SK-N-SH treated with all-trans-retinoic acid at 6 μM for 48 hours (cell line): ENCODE data around the gene NRN1L.
A peak's percentile ranks its signal among the peaks of the same experiment; 100 is the strongest.

ENCODE experiments used
- ATAC-seq: fragments of 200-7000 bp; cut with Tn5 transposase; 3 replicates; pipeline ENCODE4 v1.9.1; 2020; ENCODE audit warnings: mild to moderate bottlenecking, moderate library complexity
- ARNTL ChIP-seq: fragments of 450-650 bp; formaldehyde crosslinking; IDR thresholded peaks from 2 replicates; pipeline ENCODE4 v1.5.0; 2020; ENCODE audit warnings: low read depth, mild to moderate bottlenecking, moderate library complexity, borderline replicate concordance
- BACH2 ChIP-seq: fragments of 250-450 bp; sonication (Bioruptor Pico); IDR thresholded peaks from 2 replicates; pipeline ENCODE4 v1.9.0; 2021; ENCODE audit warnings: mild to moderate bottlenecking, borderline replicate concordance
- CREB5 ChIP-seq: fragments of 250-450 bp; sonication (Bioruptor Pico); IDR thresholded peaks from 2 replicates; pipeline ENCODE4 v1.5.1; 2020; ENCODE audit warnings: low read depth, mild to moderate bottlenecking, moderate library complexity
- CSDC2 ChIP-seq: fragments of 250-450 bp; sonication (Bioruptor Pico); IDR thresholded peaks from 2 replicates; pipeline ENCODE4 v1.5.0; 2020; ENCODE audit warnings: mild to moderate bottlenecking, moderate library complexity
- GLIS3 ChIP-seq: fragments of 250-450 bp; sonication (Bioruptor Pico); IDR thresholded peaks from 2 replicates; pipeline ENCODE4 v1.5.0; 2020; ENCODE audit warnings: mild to moderate bottlenecking, moderate library complexity
- ISL1 ChIP-seq: fragments of 250-450 bp; sonication (Bioruptor Pico); IDR thresholded peaks from 2 replicates; pipeline ENCODE4 v2.1.2; 2022; ENCODE audit warnings: mild to moderate bottlenecking, moderate library complexity
- OSR1 ChIP-seq: fragments of 250-450 bp; sonication (Bioruptor Pico); IDR thresholded peaks from 2 replicates; pipeline ENCODE4 v1.8.0; 2022; ENCODE audit warnings: moderate library complexity, mild to moderate bottlenecking, inconsistent platforms
- PATZ1 ChIP-seq: fragments of 250-450 bp; sonication (Bioruptor Pico); IDR thresholded peaks from 2 replicates; pipeline ENCODE4 v1.8.0; 2020; ENCODE audit warnings: mild to moderate bottlenecking, moderate library complexity, borderline replicate concordance
- PPARA ChIP-seq: fragments of 250-450 bp; sonication (Bioruptor Pico); IDR thresholded peaks from 2 replicates; pipeline ENCODE4 v1.5.0; 2020; ENCODE audit warnings: mild to moderate bottlenecking, borderline replicate concordance
- RARB ChIP-seq: fragments of 250-450 bp; sonication (Bioruptor Pico); IDR thresholded peaks from 2 replicates; pipeline ENCODE4 v1.8.0; 2021; ENCODE audit warnings: mild to moderate bottlenecking, moderate library complexity
- TOX ChIP-seq: fragments of 250-450 bp; sonication (Bioruptor Pico); IDR thresholded peaks from 2 replicates; pipeline ENCODE4 v1.8.0; 2021; ENCODE audit warnings: mild to moderate bottlenecking, moderate library complexity, borderline replicate concordance
- TSHZ2 ChIP-seq: fragments of 250-450 bp; sonication (Bioruptor Pico); IDR thresholded peaks from 2 replicates; pipeline ENCODE4 v1.5.0; 2020; ENCODE audit warnings: mild to moderate bottlenecking, moderate library complexity
- ZFP3 ChIP-seq: fragments of 250-450 bp; sonication (Bioruptor Pico); IDR thresholded peaks from 2 replicates; pipeline ENCODE4 v1.5.0; 2020; ENCODE audit warnings: mild to moderate bottlenecking, moderate library complexity
- ZNF565 ChIP-seq: fragments of 450-650 bp; formaldehyde crosslinking; conservative IDR thresholded peaks from 2 replicates; pipeline ENCODE4 v1.5.0; 2020; ENCODE audit warnings: low read depth, mild to moderate bottlenecking, moderate library complexity
- ZNF70 ChIP-seq: fragments of 450-650 bp; formaldehyde crosslinking; IDR thresholded peaks from 2 replicates; pipeline ENCODE4 v1.5.0; 2020; ENCODE audit warnings: mild to moderate bottlenecking, moderate library complexity
- ZNF8 ChIP-seq: fragments of 450-650 bp; formaldehyde crosslinking; IDR thresholded peaks from 2 replicates; pipeline ENCODE4 v1.5.0; 2020; ENCODE audit warnings: mild to moderate bottlenecking, moderate library complexity
- TF ChIP-seq, protein P1 (sequence below): fragments of 250-450 bp; sonication (Bioruptor Pico); IDR thresholded peaks from 2 replicates; pipeline ENCODE4 v1.8.0; 2021; ENCODE audit warnings: low read depth, mild to moderate bottlenecking, moderate library complexity, borderline replicate concordance

The NRN1L gene

GRCh38 chr16:67846320-67847063, 38.2 kb upstream of the NRN1L start, which contains the start of gene NUTF2:
Gene NUTF2, plus strand, starts transcription at chr16:67846933. Its CDS starts 18,198 bp downstream, at chr16:67865131.
- 0 out of 2 replicates have a peak, but pooled peaks have one; percentile 28 for TF ChIP-seq TSHZ2
- TF ChIP-seq PATZ1 (CRISPR knock-in tag) = peak; percentile 70; the same call in 1 of the 2 replicates
- TF ChIP-seq RARB (CRISPR knock-in tag) = no peak
- TF ChIP-seq OSR1 (CRISPR knock-in tag) = no peak
- ATAC-seq = peak; percentile 71

DNA sequence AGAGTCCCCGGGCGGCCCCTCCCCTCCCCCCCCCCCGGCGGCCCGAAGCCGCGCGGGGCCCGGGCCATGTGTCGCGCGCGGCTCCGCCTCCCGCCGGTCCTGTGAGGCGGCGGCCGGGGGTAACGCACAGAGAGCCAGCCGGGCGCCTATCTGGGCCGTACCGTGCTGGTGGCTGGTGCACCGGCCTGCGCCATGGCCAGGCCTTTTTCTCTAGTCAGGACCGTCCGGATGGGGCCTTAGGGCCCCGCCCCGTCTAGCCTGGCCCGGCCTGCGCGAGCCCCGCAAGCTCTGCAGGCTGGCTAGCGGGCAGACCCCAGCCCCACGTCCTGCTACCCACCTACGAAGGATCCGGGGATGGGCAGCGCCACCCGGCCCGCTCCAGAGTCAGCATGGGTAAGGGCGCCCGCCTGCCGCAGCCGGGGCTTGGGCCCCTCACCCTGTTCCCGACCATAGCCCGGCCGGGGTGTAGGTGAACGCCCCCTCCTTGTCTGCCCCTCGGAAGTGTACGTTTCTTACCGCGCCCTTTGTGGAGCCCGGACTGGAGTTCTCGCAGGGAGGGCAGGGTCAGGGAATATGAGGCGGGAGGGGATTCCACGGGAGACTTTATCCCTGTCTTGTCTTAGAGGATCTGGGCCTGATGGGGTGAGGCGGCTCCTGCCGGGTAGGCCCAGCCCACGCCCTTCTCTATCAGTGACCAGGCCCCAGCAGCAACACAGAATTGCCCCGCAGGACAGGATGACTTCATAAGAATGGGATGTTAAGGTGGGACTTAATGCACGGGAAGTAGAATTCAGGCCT, 37.4 kb upstream of the NRN1L start, which contains the start of gene CENPT:
TSS of gene CENPT (minus strand) at position 630 of the 798 bp plus-strand sequence. CDS start 13,834 bp downstream, outside the sequence.
- TF ChIP-seq GLIS3 (CRISPR knock-in tag) = no peak
- no peak for TF ChIP-seq CSDC2 (CRISPR knock-in tag)
- TF ChIP-seq ZNF565 (CRISPR knock-in tag) = no peak
- no peak for TF ChIP-seq ZNF8 (CRISPR knock-in tag)
- no peak for TF ChIP-seq PPARA (CRISPR knock-in tag)
- ATAC-seq = peak; percentile 45

DNA sequence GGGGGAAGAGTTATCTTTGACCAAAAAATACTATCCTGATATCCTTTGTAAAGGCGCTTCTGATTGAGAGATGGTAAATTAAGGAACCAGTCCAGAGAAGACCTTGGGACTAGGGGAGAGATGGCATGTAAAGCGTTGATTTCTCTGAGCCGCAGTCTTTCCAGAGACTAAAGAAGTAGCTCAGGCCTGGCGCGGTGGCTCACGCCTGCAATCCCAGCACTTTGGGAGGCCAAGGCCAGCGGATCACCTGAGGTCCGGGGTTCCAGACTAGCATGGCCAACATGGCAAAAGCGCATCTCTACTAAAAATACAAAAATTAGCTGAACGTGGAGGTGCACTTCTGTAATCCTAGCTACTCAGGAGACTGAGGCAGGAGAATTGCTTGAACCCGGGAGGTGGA, 36.6 kb upstream of the NRN1L start:
- no peak for TF ChIP-seq TOX (CRISPR knock-in tag)
- TF ChIP-seq CSDC2 (CRISPR knock-in tag) = no peak
- no peak for TF ChIP-seq BACH2 (CRISPR knock-in tag)
- TF ChIP-seq GLIS3 (CRISPR knock-in tag) = no peak
- no peak for TF ChIP-seq PPARA (CRISPR knock-in tag)
- no peak for TF ChIP-seq ARNTL (CRISPR knock-in tag)
- no peak for TF ChIP-seq RARB (CRISPR knock-in tag)
- TF ChIP-seq ZFP3 (CRISPR knock-in tag) = no peak
- TF ChIP-seq TSHZ2 = no peak
- no peak for TF ChIP-seq ZNF70 (CRISPR knock-in tag)
- TF ChIP-seq CREB5 = no peak
- TF ChIP-seq, protein P1, sequence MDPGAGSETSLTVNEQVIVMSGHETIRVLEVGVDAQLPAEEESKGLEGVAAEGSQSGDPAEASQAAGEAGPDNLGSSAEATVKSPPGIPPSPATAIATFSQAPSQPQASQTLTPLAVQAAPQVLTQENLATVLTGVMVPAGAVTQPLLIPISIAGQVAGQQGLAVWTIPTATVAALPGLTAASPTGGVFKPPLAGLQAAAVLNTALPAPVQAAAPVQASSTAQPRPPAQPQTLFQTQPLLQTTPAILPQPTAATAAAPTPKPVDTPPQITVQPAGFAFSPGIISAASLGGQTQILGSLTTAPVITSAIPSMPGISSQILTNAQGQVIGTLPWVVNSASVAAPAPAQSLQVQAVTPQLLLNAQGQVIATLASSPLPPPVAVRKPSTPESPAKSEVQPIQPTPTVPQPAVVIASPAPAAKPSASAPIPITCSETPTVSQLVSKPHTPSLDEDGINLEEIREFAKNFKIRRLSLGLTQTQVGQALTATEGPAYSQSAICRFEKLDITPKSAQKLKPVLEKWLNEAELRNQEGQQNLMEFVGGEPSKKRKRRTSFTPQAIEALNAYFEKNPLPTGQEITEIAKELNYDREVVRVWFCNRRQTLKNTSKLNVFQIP = no peak
- no peak for TF ChIP-seq ISL1
- no peak for ATAC-seq
